Measurements from ENCODE around the gene RNF14.

DNA sequence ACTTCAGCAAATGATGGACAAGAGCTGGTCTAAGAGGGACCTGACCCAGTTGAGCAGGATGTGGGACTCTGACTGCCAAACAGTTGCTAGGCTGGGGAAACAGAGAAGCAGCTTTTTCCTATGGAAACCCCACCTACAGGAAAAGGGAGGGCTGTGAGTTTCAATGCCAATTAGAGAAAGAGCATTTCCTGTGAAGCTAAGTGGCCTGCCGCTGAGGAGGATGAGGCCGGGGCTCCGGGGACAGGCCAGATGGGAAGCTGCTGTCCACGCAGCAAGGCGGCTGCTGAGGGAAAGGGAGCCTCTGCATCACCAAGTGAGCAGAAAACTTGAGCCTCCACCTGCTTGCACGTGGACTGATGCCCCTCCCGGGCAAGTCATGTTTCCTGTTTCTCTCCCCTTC, 10.8 kb upstream of the RNF14 start, which contains the start of gene PCDH12:
- TF ChIP-seq, protein P1, sequence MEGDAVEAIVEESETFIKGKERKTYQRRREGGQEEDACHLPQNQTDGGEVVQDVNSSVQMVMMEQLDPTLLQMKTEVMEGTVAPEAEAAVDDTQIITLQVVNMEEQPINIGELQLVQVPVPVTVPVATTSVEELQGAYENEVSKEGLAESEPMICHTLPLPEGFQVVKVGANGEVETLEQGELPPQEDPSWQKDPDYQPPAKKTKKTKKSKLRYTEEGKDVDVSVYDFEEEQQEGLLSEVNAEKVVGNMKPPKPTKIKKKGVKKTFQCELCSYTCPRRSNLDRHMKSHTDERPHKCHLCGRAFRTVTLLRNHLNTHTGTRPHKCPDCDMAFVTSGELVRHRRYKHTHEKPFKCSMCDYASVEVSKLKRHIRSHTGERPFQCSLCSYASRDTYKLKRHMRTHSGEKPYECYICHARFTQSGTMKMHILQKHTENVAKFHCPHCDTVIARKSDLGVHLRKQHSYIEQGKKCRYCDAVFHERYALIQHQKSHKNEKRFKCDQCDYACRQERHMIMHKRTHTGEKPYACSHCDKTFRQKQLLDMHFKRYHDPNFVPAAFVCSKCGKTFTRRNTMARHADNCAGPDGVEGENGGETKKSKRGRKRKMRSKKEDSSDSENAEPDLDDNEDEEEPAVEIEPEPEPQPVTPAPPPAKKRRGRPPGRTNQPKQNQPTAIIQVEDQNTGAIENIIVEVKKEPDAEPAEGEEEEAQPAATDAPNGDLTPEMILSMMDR (conservative IDR thresholded peaks at IDR 0.05) = no peak
- no peak for TF ChIP-seq ZFX (IDR thresholded peaks at IDR 0.05)

Data from C4-2B (cell line).